SK-N-SH treated with all-trans-retinoic acid at 6 μM for 48 hours (cell line): ENCODE results near the gene LRBA.

ENCODE experiments used
- ARNTL ChIP-seq: fragments of 450-650 bp; formaldehyde crosslinking; IDR thresholded peaks from 2 replicates; pipeline ENCODE4 v1.5.0; 2020; ENCODE audit warnings: low read depth, mild to moderate bottlenecking, moderate library complexity, borderline replicate concordance
- BACH2 ChIP-seq: fragments of 250-450 bp; sonication (Bioruptor Pico); IDR thresholded peaks from 2 replicates; pipeline ENCODE4 v1.9.0; 2021; ENCODE audit warnings: mild to moderate bottlenecking, borderline replicate concordance
- CSRNP3 ChIP-seq: fragments of 250-450 bp; sonication (Bioruptor Pico); IDR thresholded peaks from 2 replicates; pipeline ENCODE4 v1.5.1; 2021; ENCODE audit warnings: mild to moderate bottlenecking, moderate library complexity
- ESRRG ChIP-seq: fragments of 250-450 bp; sonication (Bioruptor Pico); IDR thresholded peaks from 2 replicates; pipeline ENCODE4 v1.6.1; 2021; ENCODE audit warnings: mild to moderate bottlenecking
- GLIS3 ChIP-seq: fragments of 250-450 bp; sonication (Bioruptor Pico); IDR thresholded peaks from 2 replicates; pipeline ENCODE4 v1.5.0; 2020; ENCODE audit warnings: mild to moderate bottlenecking, moderate library complexity
- PATZ1 ChIP-seq: fragments of 250-450 bp; sonication (Bioruptor Pico); IDR thresholded peaks from 2 replicates; pipeline ENCODE4 v1.8.0; 2020; ENCODE audit warnings: mild to moderate bottlenecking, moderate library complexity, borderline replicate concordance
- RARB ChIP-seq: fragments of 250-450 bp; sonication (Bioruptor Pico); IDR thresholded peaks from 2 replicates; pipeline ENCODE4 v1.8.0; 2021; ENCODE audit warnings: mild to moderate bottlenecking, moderate library complexity
- TOX ChIP-seq: fragments of 250-450 bp; sonication (Bioruptor Pico); IDR thresholded peaks from 2 replicates; pipeline ENCODE4 v1.8.0; 2021; ENCODE audit warnings: mild to moderate bottlenecking, moderate library complexity, borderline replicate concordance
- TSHZ2 ChIP-seq: fragments of 250-450 bp; sonication (Bioruptor Pico); IDR thresholded peaks from 2 replicates; pipeline ENCODE4 v1.5.0; 2020; ENCODE audit warnings: mild to moderate bottlenecking, moderate library complexity
- ZNF565 ChIP-seq: fragments of 450-650 bp; formaldehyde crosslinking; conservative IDR thresholded peaks from 2 replicates; pipeline ENCODE4 v1.5.0; 2020; ENCODE audit warnings: low read depth, mild to moderate bottlenecking, moderate library complexity

GRCh38 chr4:150289881-150290280, 725.2 kb downstream of the LRBA start:
- no peak for TF ChIP-seq PATZ1 (CRISPR knock-in tag)
- TF ChIP-seq RARB (CRISPR knock-in tag): no peak
- no peak for TF ChIP-seq TOX
- TF ChIP-seq BACH2 (CRISPR knock-in tag): no peak
- no peak for TF ChIP-seq ESRRG (CRISPR knock-in tag)
- no peak for TF ChIP-seq TSHZ2 (CRISPR knock-in tag)
- no peak for TF ChIP-seq ZNF565
- TF ChIP-seq ARNTL (CRISPR knock-in tag): no peak
- TF ChIP-seq GLIS3 (CRISPR knock-in tag): no peak
- TF ChIP-seq CSRNP3: no peak
